ENCODE results near the gene MT1M.

GRCh38 chr16:56604966-56605365, 27.5 kb upstream of the MT1M start:
- no peak for TF ChIP-seq CTCF (IDR thresholded peaks at IDR 0.05 in 2 of 3, conservative IDR thresholded peaks at IDR 0.05 in 1 of 3; ENCODE audit: borderline replicate concordance in 1 of 3, insufficient read depth in 1 of 3, low read depth in 2 of 3, low read length in 2 of 3)
- no peak for TF ChIP-seq JUND (IDR thresholded peaks at IDR 0.05)
- no peak for TF ChIP-seq REST (IDR thresholded peaks at IDR 0.05; ENCODE audit: low read depth)
- no peak for TF ChIP-seq POLR2A (IDR thresholded peaks at IDR 0.05; ENCODE audit: borderline replicate concordance, extremely low read depth, insufficient read depth, insufficient read length)
- no peak for TF ChIP-seq SIN3A (IDR thresholded peaks at IDR 0.05; ENCODE audit: low read depth)
